GM12875 (cell line): Measurements from ENCODE around the gene KIFAP3.
"Not testable (repeated sequence)": the region's sequence is repeated elsewhere in the genome, so short reads cannot be mapped to it uniquely, and the experiment has no call there.

ENCODE experiments used
- H3K4me3 ChIP-seq: one replicate; pipeline ENCODE4 v1.5.1; 2011; ENCODE audit warnings: low read depth, low read length, control low read depth
- CTCF ChIP-seq: IDR thresholded peaks from 2 replicates; pipeline ENCODE4 v1.5.1; 2011; ENCODE audit warnings: low read depth, mild to moderate bottlenecking, control low read depth, inconsistent platforms, low read length, moderate library complexity, borderline replicate concordance; ENCODE audit not compliant: insufficient read depth

KIFAP3 gene

GRCh38 chr1:170073893-170074249, 624 bp downstream of the KIFAP3 start:
- no peak for TF ChIP-seq CTCF
- H3K4me3 ChIP-seq, result peak overlapping the region; percentile 73

- H3K4me3 ChIP-seq, result no peak overlapping the region
- no peak for TF ChIP-seq CTCF
Observed at GRCh38 chr1:170071378-170071777, 3.1 kb downstream of the KIFAP3 start.

- no peak for TF ChIP-seq CTCF
- no peak overlapping the region for H3K4me3 ChIP-seq
Observed at GRCh38 chr1:170068923-170069322, 5.6 kb downstream of the KIFAP3 start.

GRCh38 chr1:170067253-170067819, 7.2 kb downstream of the KIFAP3 start:
- H3K4me3 ChIP-seq, result no peak overlapping the region
- 0 out of 2 replicates have a peak, but pooled peaks have one; percentile 2 for TF ChIP-seq CTCF

GRCh38 chr1:170064821-170065220, 9.7 kb downstream of the KIFAP3 start:
- no peak overlapping the region for H3K4me3 ChIP-seq
- no peak for TF ChIP-seq CTCF

GRCh38 chr1:170063109-170063826, 11.2 kb downstream of the KIFAP3 start:
- no peak overlapping the region for H3K4me3 ChIP-seq
- TF ChIP-seq CTCF, result no peak

- H3K4me3 ChIP-seq, result not testable (repeated sequence)
Observed at GRCh38 chr1:170061676-170062075, 12.8 kb downstream of the KIFAP3 start.

- H3K4me3 ChIP-seq, result not testable (repeated sequence)
Observed at GRCh38 chr1:170060015-170060520, 14.4 kb downstream of the KIFAP3 start.
